Sigmoid colon (tissue), 7 donors: ENCODE results near the gene PTPN21. TPM values are rescaled to one million over a fixed set of nuclear protein-coding genes. Genes with fewer than 3 reads are reported as not detected.

Source experiments
- DNase-seq: peaks from one replicate; pipeline ENCODE4 v3.0.0-alpha.2; 2019
- H3K27ac ChIP-seq, 4 donors: fragments of 200-600 bp; sonication (generic); one replicate each; pipeline ENCODE4 v1.5.1; 2016 to 2019; ENCODE audit warnings: mild to moderate bottlenecking in 1 of 4
- H3K27me3 ChIP-seq, 3 donors: fragments of 200-600 bp; sonication (generic); one replicate each; pipeline ENCODE4 v1.5.1; 2019; ENCODE audit warnings: mild to moderate bottlenecking in 1 of 3
- H3K36me3 ChIP-seq, 4 donors: fragments of 200-600 bp; sonication (generic); one replicate each; pipeline ENCODE4 v1.5.1; 2016 to 2019
- H3K4me1 ChIP-seq, 4 donors: fragments of 200-600 bp; sonication (generic); one replicate each; pipeline ENCODE4 v1.5.1; 2017 to 2019
- H3K4me3 ChIP-seq, 4 donors: fragments of 200-600 bp; sonication (generic); one replicate each; pipeline ENCODE4 v1.5.1; 2017 to 2019; ENCODE audit warnings: mild to moderate bottlenecking in 2 of 4, moderate library complexity in 1 of 4
- H3K9me3 ChIP-seq, 4 donors: fragments of 200-600 bp in 3 of 4; sonication (generic) in 3 of 4; one replicate each; pipeline versions ENCODE4 v1.5.1 to v1.6.1; 2013 to 2019
- CTCF ChIP-seq, 4 experiments: fragments of 450-650 bp in 3 of 4; fragments of 200-600 bp in 1 of 4; IDR thresholded peaks; one replicate each; pipeline ENCODE4 v1.5.1; 2016 to 2019; ENCODE audit warnings: antibody characterized with exemption in 4 of 4, mild to moderate bottlenecking in 3 of 4, moderate library complexity in 2 of 4
- EP300 ChIP-seq, 4 donors: sonication (generic); formaldehyde crosslinking; IDR thresholded peaks; one replicate each; pipeline ENCODE4 v1.6.1; 2017; ENCODE audit warnings: antibody characterized with exemption in 4 of 4
- POLR2A ChIP-seq, 2 donors: fragments of 450-650 bp; IDR thresholded peaks; one replicate each; pipeline ENCODE4 v1.6.1; 2016; ENCODE audit warnings: antibody characterized with exemption in 2 of 2, mild to moderate bottlenecking in 2 of 2, moderate library complexity in 2 of 2
- POLR2AphosphoS5 ChIP-seq, 4 donors: sonication (generic); formaldehyde crosslinking; IDR thresholded peaks; one replicate each; pipeline ENCODE4 v1.6.1; 2017; ENCODE audit warnings: antibody characterized with exemption in 4 of 4
- WGBS, 2 donors: extraction: QIAGEN DNeasy Blood & Tissue Kit; methylation state at CpG; one replicate each; pipeline ENCODE4 v1.1.7; 2013; 5-methylcytosine and 5-hydroxymethylcytosine counted together
- intact Hi-C: fragments of 100-400 bp; cut with DNase I; formaldehyde crosslinking; loops from one replicate; pipeline ENCODE4 v1.15.1; 2023
- polyA plus RNA-seq, 3 donors: library from polyadenylated mRNA; stranded (reverse); fragments of 200-250 nt; gene quantifications; one replicate each; pipeline ENCODE4 v1.2.3, GENCODE V29; 2013
- total RNA-seq, 4 donors: library from RNA; depleted of rRNA; stranded (reverse); fragments of >200 nt; gene quantifications; one replicate each; pipeline ENCODE4 v1.1.0, GENCODE V29; 2016
- donor health status: healthy with polysubstance abuse.
- donor health status: Bipolar disorder and iron deficiency.
- donor health status: healthy.

Gene PTPN21
- total and polyA plus RNA-seq, 7 donors = 7.3 to 29.1 (median 13.7) TPM

- TF ChIP-seq POLR2AphosphoS5 (IDR thresholded peaks at IDR 0.05) = no peak
- TF ChIP-seq POLR2A (IDR thresholded peaks at IDR 0.05) = no peak
- intact Hi-C loops = no loop called here
- Histone ChIP-seq H3K4me1 (no peaks in the 10 kb centered on the region), H3K4me3 (no peak overlapping the region), H3K27me3 (no peaks in the 10 kb centered on the region), H3K27ac (no peak overlapping the region), H3K36me3 (peaks cover 19 to 97% (median 50%) of the 10 kb centered on the region in 4 donors), H3K9me3 (no peaks in the 10 kb centered on the region)
- no peak for DNase-seq
- 80 to 84% methylated on average over 2 of the region's 2 CpGs for WGBS, 2 donors
Observed at GRCh38 chr14:88598097-88598675, 43.4 kb upstream of the PTPN21 start.

- Histone ChIP-seq H3K27ac (no peak overlapping the region), H3K9me3 (no peaks in the 10 kb centered on the region), H3K27me3 (no peaks in the 10 kb centered on the region), H3K4me1 (no peaks in the 10 kb centered on the region), H3K4me3 (no peak overlapping the region), H3K36me3 (peaks cover 16 to 93% (median 44%) of the 10 kb centered on the region in 4 donors)
- DNase-seq = no peak
- 94 to 96% methylated on average over 4 of the region's 4 CpGs for WGBS, 2 donors
- TF ChIP-seq POLR2A (IDR thresholded peaks at IDR 0.05) (no peak), EP300 (IDR thresholded peaks at IDR 0.05) (no peak), CTCF (IDR thresholded peaks at IDR 0.05) (no peak), POLR2AphosphoS5 (IDR thresholded peaks at IDR 0.05) (no peak)
- intact Hi-C loops = no loop called here
Observed at GRCh38 chr14:88597601-88598000, 42.8 kb upstream of the PTPN21 start.

GRCh38 chr14:88597038-88597437 is 42.2 kb upstream of the PTPN21 start:
- Histone ChIP-seq H3K36me3 (peaks cover 16 to 87% (median 42%) of the 10 kb centered on the region in 4 donors), H3K4me1 (peaks cover 0 to 5% (median under 1%) of the 10 kb centered on the region in 4 donors), H3K4me3 (no peak overlapping the region), H3K27ac (no peak overlapping the region), H3K9me3 (no peaks in the 10 kb centered on the region), H3K27me3 (no peaks in the 10 kb centered on the region)
- TF ChIP-seq POLR2A (IDR thresholded peaks at IDR 0.05) (no peak), EP300 (IDR thresholded peaks at IDR 0.05) (no peak), CTCF (IDR thresholded peaks at IDR 0.05) (no peak), POLR2AphosphoS5 (IDR thresholded peaks at IDR 0.05) (no peak)
- no peak for DNase-seq
- 89 to 93% methylated on average over 4 of the region's 4 CpGs for WGBS, 2 donors
- intact Hi-C loops = no loop called here

GRCh38 chr14:88592031-88592430 is 37.2 kb upstream of the PTPN21 start:
- H3K36me3 ChIP-seq = peaks cover under 1 to 74% (median 19%) of the 10 kb centered on the region in 4 donors
- no peak for DNase-seq
- no peaks in the 10 kb centered on the region for H3K9me3 ChIP-seq
- peak overlapping the region in 2 of 4 donors; percentile 25 to 47 for H3K27ac ChIP-seq
- peaks cover 0 to 39% (median 23%) of the 10 kb centered on the region in 4 donors for H3K4me1 ChIP-seq
- H3K4me3 ChIP-seq = no peak overlapping the region
- H3K27me3 ChIP-seq = no peaks in the 10 kb centered on the region
- WGBS, 2 donors = 64 to 70% methylated on average over 1 of the region's 1 CpG
- intact Hi-C loops = no loop called here
- TF ChIP-seq CTCF (IDR thresholded peaks at IDR 0.05) (no peak), POLR2AphosphoS5 (IDR thresholded peaks at IDR 0.05) (peak in 2 of 4 donors; percentile 25 to 32), POLR2A (IDR thresholded peaks at IDR 0.05) (no peak), EP300 (IDR thresholded peaks at IDR 0.05) (no peak)

- no peaks in the 10 kb centered on the region for H3K27me3 ChIP-seq
- H3K36me3 ChIP-seq = peaks cover 0 to 75% (median 20%) of the 10 kb centered on the region in 4 donors
- no peak for DNase-seq
- H3K27ac ChIP-seq = peak overlapping the region in 3 of 4 donors; percentile 44 to 57 (median 47)
- TF ChIP-seq POLR2AphosphoS5 (IDR thresholded peaks at IDR 0.05) (peak in 1 of 4 donors; percentile 42), EP300 (IDR thresholded peaks at IDR 0.05) (no peak)
- peaks cover 0 to 39% (median 23%) of the 10 kb centered on the region in 4 donors for H3K4me1 ChIP-seq
- H3K9me3 ChIP-seq = no peaks in the 10 kb centered on the region
- intact Hi-C loops = no loop called here
- no peak overlapping the region for H3K4me3 ChIP-seq
- WGBS, 2 donors = 69 to 85% methylated on average over 4 of the region's 4 CpGs
Observed at GRCh38 chr14:88590173-88590572, 35.4 kb upstream of the PTPN21 start.
